Measurements from ENCODE around the gene ARMC6.

DNA sequence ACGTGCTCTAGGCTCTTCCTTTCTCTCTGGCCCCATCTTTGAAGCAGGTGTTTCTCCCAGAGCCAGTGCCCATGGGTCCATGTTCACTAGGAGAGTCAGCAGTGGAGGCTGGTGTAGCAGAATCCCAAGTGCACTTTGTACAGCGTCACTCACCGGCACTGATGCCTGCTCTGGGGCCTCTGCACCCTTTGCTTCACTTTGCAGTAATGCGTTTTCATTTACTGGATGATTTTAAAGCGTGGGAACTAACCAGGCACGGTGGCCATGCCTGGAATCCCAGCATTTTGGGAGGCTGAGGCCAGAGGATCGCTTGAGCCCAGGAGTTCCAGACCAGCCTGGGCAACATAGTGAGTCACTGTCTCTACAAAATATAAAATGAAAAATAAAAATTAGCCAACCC, 61.1 kb downstream of the ARMC6 start:
- TF ChIP-seq, protein P1, sequence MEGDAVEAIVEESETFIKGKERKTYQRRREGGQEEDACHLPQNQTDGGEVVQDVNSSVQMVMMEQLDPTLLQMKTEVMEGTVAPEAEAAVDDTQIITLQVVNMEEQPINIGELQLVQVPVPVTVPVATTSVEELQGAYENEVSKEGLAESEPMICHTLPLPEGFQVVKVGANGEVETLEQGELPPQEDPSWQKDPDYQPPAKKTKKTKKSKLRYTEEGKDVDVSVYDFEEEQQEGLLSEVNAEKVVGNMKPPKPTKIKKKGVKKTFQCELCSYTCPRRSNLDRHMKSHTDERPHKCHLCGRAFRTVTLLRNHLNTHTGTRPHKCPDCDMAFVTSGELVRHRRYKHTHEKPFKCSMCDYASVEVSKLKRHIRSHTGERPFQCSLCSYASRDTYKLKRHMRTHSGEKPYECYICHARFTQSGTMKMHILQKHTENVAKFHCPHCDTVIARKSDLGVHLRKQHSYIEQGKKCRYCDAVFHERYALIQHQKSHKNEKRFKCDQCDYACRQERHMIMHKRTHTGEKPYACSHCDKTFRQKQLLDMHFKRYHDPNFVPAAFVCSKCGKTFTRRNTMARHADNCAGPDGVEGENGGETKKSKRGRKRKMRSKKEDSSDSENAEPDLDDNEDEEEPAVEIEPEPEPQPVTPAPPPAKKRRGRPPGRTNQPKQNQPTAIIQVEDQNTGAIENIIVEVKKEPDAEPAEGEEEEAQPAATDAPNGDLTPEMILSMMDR (IDR thresholded peaks at IDR 0.05; ENCODE audit: borderline replicate concordance, extremely low read depth, low read length, poor library complexity, severe bottlenecking) = no peak
- no peak for TF ChIP-seq EZH2 (IDR thresholded peaks at IDR 0.05; ENCODE audit: borderline replicate concordance, low read depth, low read length, severe bottlenecking)

All from DND-41 (cell line).